WTC11 (cell line): ENCODE results near the gene LUM. TPM values are rescaled to one million over a fixed set of nuclear protein-coding genes. Genes with fewer than 3 reads are reported as not detected.

Source experiments
- ATAC-seq: fragments of 200-7000 bp; cut with Tn5 transposase; 2 replicates; pipeline ENCODE4 v1.10.0; 2021; ENCODE audit warnings: mild to moderate bottlenecking, moderate library complexity
- CTCF ChIA-PET: fragments of 300-600 bp; sonication (Branson Sonifier 250); formaldehyde crosslinking; loops from one replicate; lab custom pipeline; 2021; ENCODE audit warnings: antibody characterized with exemption; lab: Charles Lee
- POLR2A ChIA-PET: fragments of 350-600 bp; sonication (Branson Sonifier 250); formaldehyde crosslinking; loops from one replicate; lab custom pipeline; 2021; ENCODE audit warnings: antibody characterized with exemption; lab: Charles Lee
- DNase-seq: peaks from one replicate; pipeline ENCODE4 v3.0.0; 2021; ENCODE audit warnings: low spot score
- H3K27ac Mint-ChIP-seq: 2 replicates; pipeline ENCODE4 v1.8.0; 2021; ENCODE audit warnings: mixed read lengths
- H3K27me3 Mint-ChIP-seq: 2 replicates; pipeline ENCODE4 v1.8.0; 2021; ENCODE audit warnings: low read depth, mild to moderate bottlenecking, moderate library complexity, mixed read lengths
- H3K36me3 Mint-ChIP-seq: 2 replicates; pipeline ENCODE4 v1.8.0; 2021; ENCODE audit warnings: mixed read lengths
- H3K4me1 Mint-ChIP-seq: 2 replicates; pipeline ENCODE4 v1.8.0; 2022; ENCODE audit warnings: mixed read lengths
- H3K4me3 Mint-ChIP-seq: 2 replicates; pipeline ENCODE4 v1.8.0; 2021; ENCODE audit warnings: mild to moderate bottlenecking, moderate library complexity, mixed read lengths
- H3K9me3 Mint-ChIP-seq: 2 replicates; pipeline ENCODE4 v1.8.0; 2021; ENCODE audit warnings: mixed read lengths
- CREM ChIP-seq: sonication (generic); formaldehyde crosslinking; IDR thresholded peaks from 2 replicates; pipeline ENCODE4 v1.8.1; 2022; ENCODE audit warnings: mild to moderate bottlenecking, missing genetic modification reagents, moderate library complexity
- EMX1 ChIP-seq: fragments of 250-450 bp; sonication (Bioruptor Pico); IDR thresholded peaks from 2 replicates; pipeline ENCODE4 v1.8.0; 2021; ENCODE audit warnings: mild to moderate bottlenecking
- ETV6 ChIP-seq: sonication (generic); formaldehyde crosslinking; IDR thresholded peaks from 2 replicates; pipeline ENCODE4 v1.8.1; 2022; ENCODE audit warnings: mild to moderate bottlenecking, missing genetic modification reagents
- FOXJ3 ChIP-seq: sonication (generic); formaldehyde crosslinking; IDR thresholded peaks from 2 replicates; pipeline ENCODE4 v1.9.0; 2021; ENCODE audit warnings: missing genetic modification reagents, mild to moderate bottlenecking, borderline replicate concordance
- FOXP4 ChIP-seq: sonication (generic); formaldehyde crosslinking; IDR thresholded peaks from 2 replicates; pipeline ENCODE4 v1.8.0; 2022; ENCODE audit warnings: mild to moderate bottlenecking, missing genetic modification reagents
- HMGXB4 ChIP-seq: sonication (generic); formaldehyde crosslinking; IDR thresholded peaks from 2 replicates; pipeline ENCODE4 v1.8.1; 2023; ENCODE audit warnings: mild to moderate bottlenecking, moderate library complexity, missing genetic modification reagents
- IRF2 ChIP-seq: sonication (generic); formaldehyde crosslinking; IDR thresholded peaks from 2 replicates; pipeline ENCODE4 v1.8.0; 2022; ENCODE audit warnings: low read depth, missing genetic modification reagents, borderline replicate concordance
- ZMAT4 ChIP-seq: fragments of 250-450 bp; sonication (Bioruptor Pico); IDR thresholded peaks from 2 replicates; pipeline ENCODE4 v1.9.0; 2021; ENCODE audit warnings: mild to moderate bottlenecking
- ZNF121 ChIP-seq: sonication (generic); formaldehyde crosslinking; IDR thresholded peaks from 2 replicates; pipeline ENCODE4 v1.8.0; 2023; ENCODE audit warnings: missing genetic modification reagents
- ZNF138 ChIP-seq: sonication (generic); formaldehyde crosslinking; conservative IDR thresholded peaks from 2 replicates; pipeline ENCODE4 v1.8.1; 2022; ENCODE audit warnings: mild to moderate bottlenecking, moderate library complexity, missing genetic modification reagents
- ZNF232 ChIP-seq: sonication (generic); formaldehyde crosslinking; IDR thresholded peaks from 2 replicates; pipeline ENCODE4 v1.8.0; 2022; ENCODE audit warnings: mild to moderate bottlenecking, missing genetic modification reagents
- ZNF396 ChIP-seq: fragments of 250-450 bp; sonication (Bioruptor Pico); IDR thresholded peaks from 2 replicates; pipeline ENCODE4 v1.8.0; 2021; ENCODE audit warnings: mild to moderate bottlenecking, moderate library complexity, borderline replicate concordance
- ZNF416 ChIP-seq: fragments of 250-450 bp; sonication (Bioruptor Pico); IDR thresholded peaks from 2 replicates; pipeline ENCODE4 v1.9.0; 2021; ENCODE audit warnings: mild to moderate bottlenecking, inconsistent platforms
- ZNF425 ChIP-seq: fragments of 250-450 bp; sonication (Bioruptor Pico); conservative IDR thresholded peaks from 2 replicates; pipeline ENCODE4 v1.9.0; 2021; ENCODE audit warnings: mild to moderate bottlenecking
- ZNF532 ChIP-seq: fragments of 250-450 bp; sonication (Bioruptor Pico); IDR thresholded peaks from 2 replicates; pipeline ENCODE4 v1.9.0; 2021; ENCODE audit warnings: mild to moderate bottlenecking, borderline replicate concordance
- total RNA-seq: library from RNA; stranded (reverse); gene quantifications from 3 replicates; pipeline ENCODE4 v1.2.3, GENCODE V29; 2021

Gene LUM
- total RNA-seq, 1 experiment from 2014 or later, result 0.28 TPM

- ATAC-seq, result no peak
- Mint-ChIP-seq H3K4me1 (peaks cover 21% of the 10 kb centered on the region), H3K27me3 (peaks cover 6% of the 10 kb centered on the region; the same call in 1 of the 2 replicates), H3K36me3 (no peaks in the 10 kb centered on the region), H3K9me3 (no peaks in the 10 kb centered on the region), H3K4me3 (no peak overlapping the region), H3K27ac (no peak overlapping the region)
- ChIA-PET POLR2A (no interaction called here), CTCF (no interaction called here)
- no peak for DNase-seq
- TF ChIP-seq ZNF121 (CRISPR knock-in tag) (no peak), FOXP4 (CRISPR knock-in tag) (no peak), ZNF138 (no peak), ETV6 (CRISPR knock-in tag) (no peak), ZNF232 (CRISPR knock-in tag) (no peak), IRF2 (CRISPR knock-in tag) (no peak), CREM (CRISPR knock-in tag) (no peak), ZMAT4 (CRISPR knock-in tag) (no peak)
Measured at GRCh38 chr12:91078501-91078900, 32.8 kb downstream of the LUM start.

- Mint-ChIP-seq H3K27ac (no peak overlapping the region), H3K27me3 (peaks cover 6% of the 10 kb centered on the region; the same call in 1 of the 2 replicates), H3K4me3 (no peak overlapping the region), H3K4me1 (peaks cover 21% of the 10 kb centered on the region), H3K9me3 (no peaks in the 10 kb centered on the region), H3K36me3 (no peaks in the 10 kb centered on the region)
- ATAC-seq, result peak; percentile 50
- DNase-seq, result no peak
- TF ChIP-seq HMGXB4 (CRISPR knock-in tag), result no peak
- no peak for TF ChIP-seq ZNF532 (CRISPR knock-in tag)
- TF ChIP-seq EMX1, result no peak
- TF ChIP-seq ZNF425, result no peak
- TF ChIP-seq ZNF396, result no peak
- no peak for TF ChIP-seq ZNF416
- TF ChIP-seq FOXJ3 (CRISPR knock-in tag), result no peak
- CTCF ChIA-PET, result no interaction called here
- POLR2A ChIA-PET, result no interaction called here
Measured at GRCh38 chr12:91077228-91077954, 33.9 kb downstream of the LUM start.
